Superior temporal gyrus (tissue), 1 donor: Measurements from ENCODE around the gene ZNF407.

Experiments used
- DNase-seq: peaks from one replicate; pipeline ENCODE4 v3.0.0-alpha.2; 2016; ENCODE audit errors: extremely low spot score

ZNF407 gene

GRCh38 chr18:75010278-75010677 lies 412.6 kb downstream of the ZNF407 start:
- peak; percentile 46 for DNase-seq

DNA sequence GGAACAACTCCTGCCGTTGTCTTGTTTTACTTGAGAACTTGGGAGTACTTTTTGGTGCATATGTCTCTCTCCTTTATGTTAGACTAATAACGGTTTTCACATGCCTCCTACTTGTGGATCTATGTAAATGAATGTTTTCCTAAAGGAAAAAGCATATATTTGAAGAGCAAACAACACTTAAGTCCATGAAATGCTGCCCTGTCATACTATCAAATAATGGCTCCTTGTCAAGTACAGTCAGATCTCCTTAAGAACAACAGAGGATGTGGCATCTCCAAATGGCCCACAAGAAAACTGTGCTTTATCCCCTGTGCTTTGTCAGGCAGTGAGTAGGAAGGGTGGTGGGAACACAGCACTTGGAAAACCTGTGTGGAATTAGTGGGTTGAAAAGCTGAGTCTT lies 413.0 kb downstream of the ZNF407 start:
- DNase-seq, result no peak

- DNase-seq, result no peak
These were observed 418.5 kb downstream of the ZNF407 start for GRCh38 chr18:75016025-75016717.

DNA sequence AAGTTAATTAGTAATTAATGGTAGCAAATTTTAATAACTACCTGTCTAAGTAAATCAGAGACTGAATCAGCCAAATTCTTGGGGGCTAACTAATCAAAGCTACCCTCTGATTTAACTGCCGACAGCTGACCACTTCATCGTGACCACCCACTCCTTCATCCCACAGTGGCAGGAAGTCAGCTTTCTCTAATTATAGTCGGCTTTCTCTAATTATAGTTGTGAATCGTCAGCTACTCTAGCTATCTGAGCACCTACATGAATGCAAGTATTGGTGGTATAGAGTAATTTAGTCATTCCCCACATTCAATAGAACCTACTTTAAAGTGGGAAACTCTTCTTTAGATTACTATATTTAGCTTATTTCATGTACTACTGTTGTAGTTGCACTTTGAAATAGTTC lies 425.8 kb downstream of the ZNF407 start:
- no peak for DNase-seq

DNA sequence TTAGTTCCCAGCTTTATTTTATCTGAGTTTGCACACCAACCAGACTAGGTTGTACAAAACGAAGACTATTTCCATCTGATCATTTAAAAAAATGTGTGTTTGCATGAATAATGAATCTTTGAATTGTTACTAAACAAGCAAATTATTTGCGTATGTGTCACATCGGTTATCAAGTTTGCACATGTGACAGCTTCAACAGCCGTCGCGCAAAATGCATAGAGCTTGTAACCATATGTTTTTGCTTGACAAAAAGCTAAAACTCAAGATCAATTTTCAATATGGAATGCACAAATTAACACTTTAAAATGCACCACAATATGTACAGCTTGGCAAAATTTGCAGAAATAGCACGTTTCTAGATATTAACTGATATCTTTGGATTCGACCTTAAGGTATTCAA lies 427.2 kb downstream of the ZNF407 start:
- no peak for DNase-seq

DNA sequence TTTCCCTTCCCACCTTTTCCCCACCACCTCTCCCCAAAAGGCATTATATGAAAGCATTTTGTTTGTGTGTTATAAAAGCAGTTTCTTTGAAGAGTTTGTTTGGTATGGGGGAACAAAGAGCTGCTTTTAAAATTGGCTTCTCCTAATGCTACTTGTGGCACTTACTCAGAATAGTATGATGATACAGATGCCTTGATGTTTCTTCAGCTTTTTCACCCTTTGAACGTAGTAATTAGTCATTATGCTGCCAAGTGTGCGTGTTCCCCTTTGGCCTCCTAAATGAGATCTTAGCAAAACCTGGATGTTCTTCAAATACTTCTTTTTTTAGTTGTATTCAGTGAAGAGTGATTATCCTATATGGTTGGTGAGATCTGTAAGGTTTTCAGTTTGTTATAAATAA lies 427.9 kb downstream of the ZNF407 start:
- no peak for DNase-seq

DNA sequence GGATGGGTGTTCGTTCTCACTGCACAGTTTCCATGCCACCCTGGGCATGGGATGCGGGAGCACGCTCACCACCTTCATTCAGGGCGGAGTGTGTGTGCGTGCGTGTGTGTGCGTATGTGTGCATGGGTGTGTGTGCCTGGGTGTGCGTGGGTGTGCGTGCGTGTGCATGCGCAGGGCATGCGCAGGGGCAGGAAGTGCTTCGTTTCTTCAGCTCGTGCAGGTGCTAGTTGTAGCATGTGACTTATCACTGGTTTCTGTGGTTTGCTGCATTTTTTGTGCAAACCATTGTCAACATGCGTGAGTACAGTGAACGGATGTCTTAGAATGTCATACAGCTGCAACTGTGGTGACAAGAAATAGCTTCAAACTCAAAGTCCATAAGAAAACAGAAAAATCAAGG lies 431.8 kb downstream of the ZNF407 start:
- DNase-seq, result no peak

DNA sequence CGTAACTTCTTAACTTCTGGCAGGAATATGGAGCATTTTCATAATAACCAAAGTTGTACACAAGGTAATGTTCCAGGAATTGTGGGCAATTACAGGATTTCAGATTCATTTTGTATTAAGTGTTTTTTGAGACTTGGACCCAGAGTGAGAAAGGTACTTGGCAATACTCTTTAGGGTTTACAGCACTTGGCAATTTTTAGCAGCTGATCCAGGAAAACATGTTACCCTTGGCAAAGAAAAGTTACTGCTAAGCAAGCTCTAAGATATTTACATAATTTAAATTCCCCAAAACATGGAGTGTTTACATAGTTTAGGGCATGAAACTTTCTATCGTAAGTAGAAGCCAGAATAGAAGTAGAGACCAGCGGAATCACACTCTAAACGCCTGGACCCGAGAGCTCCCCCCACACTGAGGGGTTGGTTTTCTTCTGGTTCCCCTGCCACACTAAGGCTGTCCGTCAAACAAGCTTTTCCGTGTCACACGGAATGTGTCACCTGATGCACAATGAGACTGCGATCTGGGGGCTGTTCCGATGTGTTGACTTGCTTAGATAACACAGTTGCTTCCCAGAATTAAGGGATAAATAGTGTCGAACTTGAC lies 434.1 kb downstream of the ZNF407 start:
- no peak for DNase-seq

DNA sequence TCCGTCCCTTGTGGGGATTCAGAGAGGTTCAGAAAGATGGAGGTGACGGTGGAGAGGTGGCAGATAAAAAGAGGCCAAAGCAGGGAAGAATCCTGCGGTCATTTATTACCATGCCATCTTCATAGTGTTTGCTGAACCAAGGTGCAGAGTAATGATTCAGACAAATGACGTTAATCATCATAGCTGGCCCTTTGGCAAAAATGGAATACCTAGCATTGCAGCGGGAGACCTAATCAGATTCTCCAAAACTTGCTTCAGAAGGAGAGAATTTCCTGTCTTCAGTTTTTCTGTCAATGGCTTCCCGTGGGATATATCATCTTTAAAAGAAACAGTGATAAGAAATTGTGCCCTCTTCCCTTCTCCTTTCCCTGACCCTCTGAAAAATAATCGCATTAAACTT lies 435.8 kb downstream of the ZNF407 start:
- DNase-seq, result no peak

DNA sequence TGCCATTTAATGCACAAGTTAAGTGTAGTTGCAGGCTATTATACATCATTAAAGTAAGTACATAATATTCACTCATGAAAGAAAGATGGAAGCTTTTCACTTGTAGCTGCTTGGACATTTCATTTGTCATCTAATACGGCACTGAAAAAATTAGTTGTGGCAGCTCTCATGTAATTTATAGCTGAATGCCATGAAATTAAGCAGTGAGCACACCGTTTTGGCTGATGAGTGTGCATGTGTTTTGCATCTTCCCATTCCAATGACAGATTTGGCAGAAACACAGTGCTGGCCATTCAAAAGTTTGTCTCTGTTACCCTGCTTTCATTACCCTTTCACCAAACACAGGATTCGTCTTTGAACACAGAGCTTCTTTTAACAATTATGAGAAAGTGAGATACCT lies 437.3 kb downstream of the ZNF407 start:
- DNase-seq, result no peak

- DNase-seq, result no peak
These were observed 438.3 kb downstream of the ZNF407 start for GRCh38 chr18:75035928-75036327.

- DNase-seq, result peak; percentile 47
These were observed 439.4 kb downstream of the ZNF407 start for GRCh38 chr18:75036917-75037688.

GRCh38 chr18:75037689-75037955 lies 440.0 kb downstream of the ZNF407 start:
- DNase-seq, result no peak

- DNase-seq, result peak; percentile 49
These were observed 443.9 kb downstream of the ZNF407 start for GRCh38 chr18:75041586-75041985.

- DNase-seq, result no peak
These were observed 445.8 kb downstream of the ZNF407 start for GRCh38 chr18:75043478-75043877.

DNA sequence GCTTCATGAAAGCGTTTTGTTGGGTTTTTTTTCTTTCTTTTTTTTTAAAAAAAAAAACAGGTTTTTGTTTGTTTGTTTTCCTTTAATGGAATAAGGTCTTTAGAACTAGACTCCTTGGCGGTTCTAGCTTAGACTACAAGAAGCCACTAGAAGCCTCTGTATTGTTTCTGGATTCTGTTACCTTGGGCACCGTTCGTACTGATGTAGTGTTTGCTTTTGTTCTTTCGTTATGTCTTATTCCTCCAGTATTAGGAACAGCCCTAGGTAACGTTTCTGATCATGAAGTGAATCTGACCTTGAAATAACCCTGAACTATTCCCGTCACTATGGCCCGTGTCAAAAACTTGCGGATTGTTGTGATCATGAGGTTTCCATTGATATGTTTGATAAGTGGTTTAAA lies 446.6 kb downstream of the ZNF407 start:
- no peak for DNase-seq

DNA sequence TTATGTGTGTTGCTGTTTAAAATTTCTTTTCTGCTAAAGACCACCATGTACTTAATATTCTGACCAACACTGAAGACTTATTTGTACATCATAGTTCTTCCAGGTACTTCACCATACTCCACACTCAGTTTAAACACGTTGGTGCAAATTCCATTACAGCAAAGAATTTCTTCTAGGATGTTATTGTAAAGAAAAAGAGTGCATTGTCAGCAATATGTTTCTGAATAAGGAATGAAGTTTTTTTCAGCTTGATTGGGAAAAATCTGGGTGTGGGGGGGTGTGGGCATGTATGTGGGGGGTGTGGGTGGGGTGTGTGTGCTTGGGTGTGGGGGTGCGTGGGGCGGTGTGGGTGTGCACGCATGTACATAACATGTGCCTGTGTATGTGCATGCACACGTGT lies 447.1 kb downstream of the ZNF407 start:
- no peak for DNase-seq

- DNase-seq, result no peak
These were observed 447.6 kb downstream of the ZNF407 start for GRCh38 chr18:75045272-75045671.

- DNase-seq, result no peak
These were observed 449.7 kb downstream of the ZNF407 start for GRCh38 chr18:75047240-75047961.

DNA sequence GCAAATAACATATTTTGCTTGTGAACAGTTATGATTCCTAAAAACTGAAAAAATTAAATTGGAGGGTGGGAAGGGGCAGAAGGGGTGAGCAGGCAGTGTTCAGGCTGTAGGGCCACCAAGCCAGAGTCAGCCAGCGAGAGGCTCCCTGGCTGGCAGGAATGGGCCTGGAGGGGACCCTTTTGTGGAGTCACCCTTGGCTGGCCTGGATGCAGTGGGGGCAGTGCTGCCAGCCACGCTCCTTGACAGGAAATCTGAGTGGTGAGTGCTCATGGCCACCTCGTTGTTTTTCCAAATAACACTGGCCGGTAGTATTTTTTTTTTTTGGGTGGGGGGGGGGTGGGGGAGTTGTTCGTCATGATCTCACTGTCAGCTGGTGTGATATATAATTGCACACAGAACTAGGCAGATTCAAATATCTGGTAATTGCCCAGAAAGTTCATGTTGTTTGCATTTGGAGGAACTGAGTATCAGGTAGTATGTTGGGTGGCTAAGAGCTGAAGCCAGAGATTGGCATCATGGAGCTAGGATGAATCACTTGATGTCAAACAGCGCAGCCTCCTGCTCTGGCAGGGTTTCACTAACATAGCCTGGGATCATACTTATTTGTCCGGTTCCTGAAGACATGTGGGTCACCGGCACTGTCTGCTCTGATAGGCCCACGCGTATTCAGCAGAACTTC lies 451.2 kb downstream of the ZNF407 start:
- no peak for DNase-seq

- no peak for DNase-seq
These were observed 451.8 kb downstream of the ZNF407 start for GRCh38 chr18:75049455-75049789.

DNA sequence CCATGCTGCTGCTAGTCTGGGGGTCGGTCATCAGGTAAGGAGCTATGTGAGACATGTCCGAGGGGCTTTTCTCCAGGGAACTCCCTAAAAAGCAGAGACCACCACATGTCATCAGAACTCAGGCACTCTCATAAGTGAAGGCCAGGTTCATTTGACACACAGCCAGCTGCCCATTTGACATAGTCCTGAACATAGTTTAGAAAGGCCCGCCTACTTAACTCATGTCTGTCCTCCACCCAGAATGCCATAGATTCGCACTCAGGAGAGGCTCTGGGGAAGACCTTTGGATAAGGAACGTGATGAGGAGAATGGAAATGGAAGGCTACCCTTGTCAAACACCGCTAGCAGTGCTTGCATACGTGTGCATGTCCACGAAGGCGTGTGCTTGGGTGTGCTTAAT lies 454.1 kb downstream of the ZNF407 start:
- DNase-seq, result no peak
